ENCODE data around the gene TEPSIN.
A peak's percentile ranks its signal among the peaks of the same experiment; 100 is the strongest.

The TEPSIN gene

GRCh38 chr17:81285179-81285878 lies 46.5 kb upstream of the TEPSIN start:
- ChIA-PET POLR2A (interaction anchor here (0.6 kb wide), 1 partner anchor 27 kb away, joined by 3 read pairs; no protein-coding TSS in a partner anchor), CTCF (interaction anchor here (0.7 to 1.4 kb wide), 7 partner anchors 8 to 317 kb away, joined by 3 to 4 read pairs (median 3); partner anchors contain the start of gene SLC38A10)
- WGBS (ENCODE audit: insufficient coverage) = 11% methylated on average over 24 of the region's 37 CpGs
- H3K4me3 ChIP-seq (ENCODE audit: control insufficient read depth in 1 of 7, extremely low read depth in 1 of 7, insufficient read depth in 4 of 7, low read depth in 2 of 7, low read length in 6 of 7) = peak overlapping the region; percentile 18 to 85 (median 61)
- no peaks in the 10 kb centered on the region for H3K9me3 ChIP-seq (ENCODE audit: control extremely low read depth in 1 of 5, control insufficient read depth in 4 of 5, insufficient read depth in 2 of 5, low read depth in 1 of 5, low read length in 4 of 5)
- peak; percentile 52 to 73 (median 61) for DNase-seq
- H3K4me1 ChIP-seq (ENCODE audit: control extremely low read depth in 1 of 4, control insufficient read depth in 4 of 4, insufficient read depth in 4 of 4, low read length in 3 of 4) = peaks cover 0 to 57% (median 32%) of the 10 kb centered on the region in 4 experiments
- H3K27me3 ChIP-seq (replicated peaks in 2 of 5; ENCODE audit: control insufficient read depth in 4 of 5, insufficient read depth in 5 of 5, low read length in 4 of 5) = no peaks in the 10 kb centered on the region
- H3K27ac ChIP-seq (ENCODE audit: insufficient read depth in 1 of 2, low read depth in 1 of 2, low read length in 2 of 2, poor library complexity in 1 of 2, severe bottlenecking in 2 of 2) = peak overlapping the region in 1 of 2 experiments; percentile 70
- H3K36me3 ChIP-seq (ENCODE audit: control insufficient read depth in 4 of 4, insufficient read depth in 4 of 4, low read length in 3 of 4) = peaks cover 0 to 61% (median 48%) of the 10 kb centered on the region in 4 experiments

GRCh38 chr17:81282876-81283275 lies 44.0 kb upstream of the TEPSIN start:
- 99% methylated on average over 12 of the region's 16 CpGs for WGBS (ENCODE audit: insufficient coverage)
- Histone ChIP-seq H3K4me1 (ENCODE audit: control extremely low read depth in 1 of 4, control insufficient read depth in 4 of 4, insufficient read depth in 4 of 4, low read length in 3 of 4) (peaks cover 0 to 37% (median 30%) of the 10 kb centered on the region in 4 experiments), H3K27me3 (replicated peaks in 2 of 5; ENCODE audit: control insufficient read depth in 4 of 5, insufficient read depth in 5 of 5, low read length in 4 of 5) (no peaks in the 10 kb centered on the region), H3K36me3 (ENCODE audit: control insufficient read depth in 4 of 4, insufficient read depth in 4 of 4, low read length in 3 of 4) (peaks cover 2 to 67% (median 58%) of the 10 kb centered on the region in 4 experiments), H3K9me3 (ENCODE audit: control extremely low read depth in 1 of 5, control insufficient read depth in 4 of 5, insufficient read depth in 2 of 5, low read depth in 1 of 5, low read length in 4 of 5) (no peaks in the 10 kb centered on the region), H3K27ac (ENCODE audit: insufficient read depth in 1 of 2, low read depth in 1 of 2, low read length in 2 of 2, poor library complexity in 1 of 2, severe bottlenecking in 2 of 2) (no peak overlapping the region), H3K4me3 (ENCODE audit: control insufficient read depth in 1 of 7, extremely low read depth in 1 of 7, insufficient read depth in 4 of 7, low read depth in 2 of 7, low read length in 6 of 7) (no peak overlapping the region)
- CTCF ChIA-PET = interaction anchor here (1.3 kb wide), 1 partner anchor 9 kb away, joined by 4 read pairs; no protein-coding TSS in a partner anchor
- POLR2A ChIA-PET = no interaction called here
- DNase-seq = no peak

- Histone ChIP-seq H3K36me3 (ENCODE audit: control insufficient read depth in 4 of 4, insufficient read depth in 4 of 4, low read length in 3 of 4) (peaks cover 2 to 68% (median 56%) of the 10 kb centered on the region in 4 experiments), H3K4me3 (ENCODE audit: control insufficient read depth in 1 of 7, extremely low read depth in 1 of 7, insufficient read depth in 4 of 7, low read depth in 2 of 7, low read length in 6 of 7) (no peak overlapping the region), H3K4me1 (ENCODE audit: control extremely low read depth in 1 of 4, control insufficient read depth in 4 of 4, insufficient read depth in 4 of 4, low read length in 3 of 4) (peaks cover 0 to 30% (median 26%) of the 10 kb centered on the region in 4 experiments), H3K27me3 (replicated peaks in 2 of 5; ENCODE audit: control insufficient read depth in 4 of 5, insufficient read depth in 5 of 5, low read length in 4 of 5) (no peaks in the 10 kb centered on the region), H3K27ac (ENCODE audit: insufficient read depth in 1 of 2, low read depth in 1 of 2, low read length in 2 of 2, poor library complexity in 1 of 2, severe bottlenecking in 2 of 2) (no peak overlapping the region), H3K9me3 (ENCODE audit: control extremely low read depth in 1 of 5, control insufficient read depth in 4 of 5, insufficient read depth in 2 of 5, low read depth in 1 of 5, low read length in 4 of 5) (no peaks in the 10 kb centered on the region)
- WGBS (ENCODE audit: insufficient coverage) = 99% methylated on average over 30 of the region's 33 CpGs
- POLR2A ChIA-PET = no interaction called here
- CTCF ChIA-PET = no interaction called here
- no peak for DNase-seq
These were observed 43.3 kb upstream of the TEPSIN start for GRCh38 chr17:81282141-81282540.

- Histone ChIP-seq H3K27ac (ENCODE audit: insufficient read depth in 1 of 2, low read depth in 1 of 2, low read length in 2 of 2, poor library complexity in 1 of 2, severe bottlenecking in 2 of 2) (no peak overlapping the region), H3K4me1 (ENCODE audit: control extremely low read depth in 1 of 4, control insufficient read depth in 4 of 4, insufficient read depth in 4 of 4, low read length in 3 of 4) (peaks cover 0 to 14% (median 13%) of the 10 kb centered on the region in 4 experiments), H3K36me3 (ENCODE audit: control insufficient read depth in 4 of 4, insufficient read depth in 4 of 4, low read length in 3 of 4) (peaks cover 2 to 73% (median 61%) of the 10 kb centered on the region in 4 experiments), H3K9me3 (ENCODE audit: control extremely low read depth in 1 of 5, control insufficient read depth in 4 of 5, insufficient read depth in 2 of 5, low read depth in 1 of 5, low read length in 4 of 5) (no peaks in the 10 kb centered on the region), H3K4me3 (ENCODE audit: control insufficient read depth in 1 of 7, extremely low read depth in 1 of 7, insufficient read depth in 4 of 7, low read depth in 2 of 7, low read length in 6 of 7) (no peak overlapping the region), H3K27me3 (replicated peaks in 2 of 5; ENCODE audit: control insufficient read depth in 4 of 5, insufficient read depth in 5 of 5, low read length in 4 of 5) (no peaks in the 10 kb centered on the region)
- 100% methylated on average over 11 of the region's 24 CpGs for WGBS (ENCODE audit: insufficient coverage)
- no peak for DNase-seq
- ChIA-PET POLR2A (no interaction called here), CTCF (no interaction called here)
These were observed 41.7 kb upstream of the TEPSIN start for GRCh38 chr17:81280571-81280970.

GRCh38 chr17:81279278-81280275 lies 40.7 kb upstream of the TEPSIN start:
- 98% methylated on average over 50 of the region's 50 CpGs for WGBS (ENCODE audit: insufficient coverage)
- Histone ChIP-seq H3K36me3 (ENCODE audit: control insufficient read depth in 4 of 4, insufficient read depth in 4 of 4, low read length in 3 of 4) (peaks cover 2 to 81% (median 64%) of the 10 kb centered on the region in 4 experiments), H3K27ac (ENCODE audit: insufficient read depth in 1 of 2, low read depth in 1 of 2, low read length in 2 of 2, poor library complexity in 1 of 2, severe bottlenecking in 2 of 2) (no peak overlapping the region), H3K4me3 (ENCODE audit: control insufficient read depth in 1 of 7, extremely low read depth in 1 of 7, insufficient read depth in 4 of 7, low read depth in 2 of 7, low read length in 6 of 7) (no peak overlapping the region), H3K27me3 (replicated peaks in 2 of 5; ENCODE audit: control insufficient read depth in 4 of 5, insufficient read depth in 5 of 5, low read length in 4 of 5) (no peaks in the 10 kb centered on the region), H3K9me3 (ENCODE audit: control extremely low read depth in 1 of 5, control insufficient read depth in 4 of 5, insufficient read depth in 2 of 5, low read depth in 1 of 5, low read length in 4 of 5) (no peaks in the 10 kb centered on the region), H3K4me1 (ENCODE audit: control extremely low read depth in 1 of 4, control insufficient read depth in 4 of 4, insufficient read depth in 4 of 4, low read length in 3 of 4) (peaks cover 0 to 4% (median 3%) of the 10 kb centered on the region in 4 experiments)
- POLR2A ChIA-PET = no interaction called here
- DNase-seq = no peak
- CTCF ChIA-PET = interaction anchor here (1.0 to 1.5 kb wide), 2 partner anchors 12 to 205 kb away, joined by 4 to 5 read pairs; no protein-coding TSS in a partner anchor

- no peak for DNase-seq
- peaks cover 2 to 89% (median 71%) of the 10 kb centered on the region in 4 experiments for H3K36me3 ChIP-seq (ENCODE audit: control insufficient read depth in 4 of 4, insufficient read depth in 4 of 4, low read length in 3 of 4)
- no peaks in the 10 kb centered on the region for H3K4me1 ChIP-seq (ENCODE audit: control extremely low read depth in 1 of 4, control insufficient read depth in 4 of 4, insufficient read depth in 4 of 4, low read length in 3 of 4)
- H3K27ac ChIP-seq (ENCODE audit: insufficient read depth in 1 of 2, low read depth in 1 of 2, low read length in 2 of 2, poor library complexity in 1 of 2, severe bottlenecking in 2 of 2) = no peak overlapping the region
- H3K4me3 ChIP-seq (ENCODE audit: control insufficient read depth in 1 of 7, extremely low read depth in 1 of 7, insufficient read depth in 4 of 7, low read depth in 2 of 7, low read length in 6 of 7) = no peak overlapping the region
- WGBS (ENCODE audit: insufficient coverage) = 100% methylated on average over 8 of the region's 8 CpGs
- H3K9me3 ChIP-seq (ENCODE audit: control extremely low read depth in 1 of 5, control insufficient read depth in 4 of 5, insufficient read depth in 2 of 5, low read depth in 1 of 5, low read length in 4 of 5) = no peaks in the 10 kb centered on the region
- H3K27me3 ChIP-seq (replicated peaks in 2 of 5; ENCODE audit: control insufficient read depth in 4 of 5, insufficient read depth in 5 of 5, low read length in 4 of 5) = no peaks in the 10 kb centered on the region
- ChIA-PET CTCF (interaction anchor here (1.0 to 1.5 kb wide), 2 partner anchors 13 to 206 kb away, joined by 4 to 5 read pairs; no protein-coding TSS in a partner anchor), POLR2A (no interaction called here)
These were observed 40.0 kb upstream of the TEPSIN start for GRCh38 chr17:81278831-81279230.
